Muscle layer of duodenum (tissue), 2 donors: ENCODE data around the gene DST.

ENCODE experiments used
- H3K27ac ChIP-seq: one replicate; pipeline ENCODE4 v1.7.0; 2013; ENCODE audit warnings: mild to moderate bottlenecking, low read length
- H3K27me3 ChIP-seq: one replicate; pipeline ENCODE4 v1.7.0; 2013; ENCODE audit warnings: low read depth, mild to moderate bottlenecking, control low read depth, low read length
- H3K36me3 ChIP-seq, 2 donors: one replicate each; pipeline ENCODE4 v1.7.0; 2013; ENCODE audit warnings: low read length in 2 of 2, control low read depth in 1 of 2, mild to moderate bottlenecking in 1 of 2; ENCODE audit not compliant: insufficient read depth in 2 of 2, control insufficient read depth in 1 of 2
- H3K4me1 ChIP-seq, 2 donors: one replicate each; pipeline ENCODE4 v1.7.0; 2013; ENCODE audit warnings: low read length in 2 of 2, mild to moderate bottlenecking in 2 of 2, control low read depth in 1 of 2, moderate library complexity in 1 of 2; ENCODE audit not compliant: insufficient read depth in 2 of 2, control insufficient read depth in 1 of 2
- H3K4me3 ChIP-seq, 2 donors: one replicate each; pipeline ENCODE4 v1.7.0; 2013; ENCODE audit warnings: low read length in 2 of 2, low read depth in 1 of 2, mild to moderate bottlenecking in 1 of 2
- H3K9me3 ChIP-seq, 2 donors: one replicate each; pipeline ENCODE4 v1.7.0; 2013; ENCODE audit warnings: low read length in 2 of 2, control low read depth in 1 of 2, mild to moderate bottlenecking in 1 of 2; ENCODE audit not compliant: control insufficient read depth in 1 of 2
- donor health status: healthy.

DST gene

GRCh38 chr6:56521976-56522375 is 120.7 kb downstream of the DST start:
- H3K27me3 ChIP-seq = no peaks in the 10 kb centered on the region
- peak overlapping the region; percentile 50 for H3K27ac ChIP-seq
- H3K9me3 ChIP-seq = no peaks in the 10 kb centered on the region
- peaks cover 23 to 31% of the 10 kb centered on the region in 2 donors for H3K36me3 ChIP-seq
- no peak overlapping the region for H3K4me3 ChIP-seq
- H3K4me1 ChIP-seq = peaks cover 11 to 53% of the 10 kb centered on the region in 2 donors

- H3K4me1 ChIP-seq = peaks cover 11 to 56% of the 10 kb centered on the region in 2 donors
- peaks cover 21 to 28% of the 10 kb centered on the region in 2 donors for H3K36me3 ChIP-seq
- peak overlapping the region; percentile 50 for H3K27ac ChIP-seq
Measured at GRCh38 chr6:56521454-56521853, 121.2 kb downstream of the DST start.

GRCh38 chr6:56520218-56520617 is 122.5 kb downstream of the DST start:
- Histone ChIP-seq H3K4me3 (no peak overlapping the region), H3K36me3 (peaks cover 9 to 26% of the 10 kb centered on the region in 2 donors), H3K4me1 (peaks cover 7 to 48% of the 10 kb centered on the region in 2 donors), H3K27me3 (no peaks in the 10 kb centered on the region), H3K9me3 (no peaks in the 10 kb centered on the region), H3K27ac (no peak overlapping the region)

More at GRCh38 chr6:56521454-56521853, 121.2 kb downstream of the DST start:
- Histone ChIP-seq H3K9me3 (no peaks in the 10 kb centered on the region), H3K4me3 (no peak overlapping the region), H3K27me3 (no peaks in the 10 kb centered on the region)

- Histone ChIP-seq H3K36me3 (peaks cover 8 to 31% of the 10 kb centered on the region in 2 donors), H3K4me3 (no peak overlapping the region), H3K27me3 (no peaks in the 10 kb centered on the region), H3K4me1 (peaks cover 7 to 54% of the 10 kb centered on the region in 2 donors), H3K27ac (no peak overlapping the region), H3K9me3 (no peaks in the 10 kb centered on the region)
Measured at GRCh38 chr6:56518995-56519767, 123.5 kb downstream of the DST start.

GRCh38 chr6:56517155-56517745 is 125.4 kb downstream of the DST start:
- H3K27ac ChIP-seq = peak overlapping the region; percentile 41
- no peak overlapping the region for H3K4me3 ChIP-seq
- peaks cover 3 to 48% of the 10 kb centered on the region in 2 donors for H3K4me1 ChIP-seq
- peaks cover 18 to 21% of the 10 kb centered on the region in 2 donors for H3K36me3 ChIP-seq
- no peaks in the 10 kb centered on the region for H3K9me3 ChIP-seq
- no peaks in the 10 kb centered on the region for H3K27me3 ChIP-seq

- H3K27me3 ChIP-seq = no peaks in the 10 kb centered on the region
- no peak overlapping the region for H3K4me3 ChIP-seq
- no peaks in the 10 kb centered on the region for H3K9me3 ChIP-seq
- no peak overlapping the region for H3K27ac ChIP-seq
- H3K4me1 ChIP-seq = peaks cover 0 to 44% of the 10 kb centered on the region in 2 donors
- peaks cover 20 to 21% of the 10 kb centered on the region in 2 donors for H3K36me3 ChIP-seq
Measured at GRCh38 chr6:56516003-56516402, 126.7 kb downstream of the DST start.

GRCh38 chr6:56515081-56515905 is 127.4 kb downstream of the DST start:
- H3K9me3 ChIP-seq = no peaks in the 10 kb centered on the region
- no peak overlapping the region for H3K4me3 ChIP-seq
- peaks cover 0 to 47% of the 10 kb centered on the region in 2 donors for H3K4me1 ChIP-seq
- H3K27me3 ChIP-seq = no peaks in the 10 kb centered on the region
- H3K36me3 ChIP-seq = peaks cover 20 to 21% of the 10 kb centered on the region in 2 donors
- H3K27ac ChIP-seq = peak overlapping the region; percentile 58

GRCh38 chr6:56514395-56514794 is 128.3 kb downstream of the DST start:
- Histone ChIP-seq H3K4me3 (no peak overlapping the region), H3K9me3 (no peaks in the 10 kb centered on the region), H3K36me3 (peaks cover 18 to 23% of the 10 kb centered on the region in 2 donors), H3K27ac (peak overlapping the region; percentile 30), H3K4me1 (peaks cover 0 to 43% of the 10 kb centered on the region in 2 donors), H3K27me3 (no peaks in the 10 kb centered on the region)

- Histone ChIP-seq H3K36me3 (peaks cover 22 to 27% of the 10 kb centered on the region in 2 donors), H3K4me3 (no peak overlapping the region), H3K27me3 (no peaks in the 10 kb centered on the region), H3K9me3 (no peaks in the 10 kb centered on the region), H3K27ac (no peak overlapping the region), H3K4me1 (peaks cover 0 to 38% of the 10 kb centered on the region in 2 donors)
Measured at GRCh38 chr6:56513631-56514030, 129.1 kb downstream of the DST start.

- Histone ChIP-seq H3K4me3 (no peak overlapping the region), H3K9me3 (no peaks in the 10 kb centered on the region), H3K4me1 (peaks cover 3 to 27% of the 10 kb centered on the region in 2 donors), H3K27ac (peak overlapping the region; percentile 11), H3K27me3 (no peaks in the 10 kb centered on the region), H3K36me3 (peaks cover 31 to 35% of the 10 kb centered on the region in 2 donors)
Measured at GRCh38 chr6:56511591-56511990, 131.1 kb downstream of the DST start.

GRCh38 chr6:56510984-56511531 is 131.6 kb downstream of the DST start:
- peak overlapping the region; percentile 11 for H3K27ac ChIP-seq
- H3K4me3 ChIP-seq = no peak overlapping the region
- peaks cover 3 to 28% of the 10 kb centered on the region in 2 donors for H3K4me1 ChIP-seq
- no peaks in the 10 kb centered on the region for H3K9me3 ChIP-seq
- H3K27me3 ChIP-seq = no peaks in the 10 kb centered on the region
- H3K36me3 ChIP-seq = peaks cover 34 to 35% of the 10 kb centered on the region in 2 donors
